Occipital lobe (tissue), 2 donors: ENCODE data around the gene SMPD2. TPM values are rescaled to one million over a fixed set of nuclear protein-coding genes. Genes with fewer than 3 reads are reported as not detected.
"Not testable (repeated sequence)": the region's sequence is repeated elsewhere in the genome, so short reads cannot be mapped to it uniquely, and the experiment has no call there.

Experiments used
- DNase-seq: peaks from one replicate; lab custom pipeline; 2025; lab: John Stamatoyannopoulos, UW
- total RNA-seq: library from RNA; depleted of rRNA; stranded (reverse); fragments of >200 nt; gene quantifications from one replicate; pipeline ENCODE4 v1.2.3, GENCODE V29; 2014

The SMPD2 gene
- total RNA-seq, 1 donor from 2014 or later: 3.1 TPM

DNA sequence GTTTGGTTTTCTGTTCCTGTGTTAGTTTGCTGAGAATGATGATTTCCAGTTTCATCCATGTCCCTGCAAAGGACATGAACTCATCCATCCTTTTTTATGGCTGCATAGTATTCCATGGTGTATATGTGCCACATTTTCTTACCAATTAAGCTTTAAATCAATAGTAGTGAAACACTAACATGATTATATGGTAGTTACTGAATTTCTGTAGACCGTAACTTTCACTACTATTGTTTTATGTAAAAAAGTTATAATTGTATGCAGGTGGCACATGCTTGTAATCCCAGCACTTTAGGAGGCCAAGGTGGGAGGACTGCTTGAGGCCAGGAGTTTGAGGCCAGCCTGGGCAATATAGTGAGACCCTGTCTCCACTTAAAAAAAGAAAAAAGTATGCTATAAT is 20.7 kb downstream of the SMPD2 start:
- DNase-seq: not testable (repeated sequence)

GRCh38 chr6:109461733-109462526 is 21.4 kb downstream of the SMPD2 start:
- DNase-seq: no peak

GRCh38 chr6:109465772-109466171 is 25.2 kb downstream of the SMPD2 start:
- DNase-seq: peak; percentile 39

- DNase-seq: no peak
These were observed 25.8 kb downstream of the SMPD2 start for GRCh38 chr6:109466212-109466923.

DNA sequence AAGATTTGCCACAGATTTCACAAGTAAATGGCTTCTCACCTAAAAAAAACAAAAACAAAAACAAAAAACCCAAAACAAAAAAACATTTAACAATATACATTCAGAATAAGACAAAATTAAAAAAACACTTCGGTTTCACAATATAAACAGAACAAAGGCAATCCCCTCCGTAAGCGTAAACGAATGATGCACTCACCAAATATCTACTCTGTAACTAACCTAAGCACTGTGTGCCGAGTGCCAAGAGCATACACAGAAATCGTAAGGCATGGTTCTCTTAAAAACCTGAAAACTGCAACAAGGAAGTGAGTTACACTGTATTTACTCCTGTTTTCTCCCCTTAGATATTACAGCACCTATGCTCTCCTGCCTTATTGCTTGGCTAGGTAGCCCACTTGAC is 27.2 kb downstream of the SMPD2 start:
- DNase-seq: no peak

- no peak for DNase-seq
These were observed 29.2 kb downstream of the SMPD2 start for GRCh38 chr6:109469591-109470189.

DNA sequence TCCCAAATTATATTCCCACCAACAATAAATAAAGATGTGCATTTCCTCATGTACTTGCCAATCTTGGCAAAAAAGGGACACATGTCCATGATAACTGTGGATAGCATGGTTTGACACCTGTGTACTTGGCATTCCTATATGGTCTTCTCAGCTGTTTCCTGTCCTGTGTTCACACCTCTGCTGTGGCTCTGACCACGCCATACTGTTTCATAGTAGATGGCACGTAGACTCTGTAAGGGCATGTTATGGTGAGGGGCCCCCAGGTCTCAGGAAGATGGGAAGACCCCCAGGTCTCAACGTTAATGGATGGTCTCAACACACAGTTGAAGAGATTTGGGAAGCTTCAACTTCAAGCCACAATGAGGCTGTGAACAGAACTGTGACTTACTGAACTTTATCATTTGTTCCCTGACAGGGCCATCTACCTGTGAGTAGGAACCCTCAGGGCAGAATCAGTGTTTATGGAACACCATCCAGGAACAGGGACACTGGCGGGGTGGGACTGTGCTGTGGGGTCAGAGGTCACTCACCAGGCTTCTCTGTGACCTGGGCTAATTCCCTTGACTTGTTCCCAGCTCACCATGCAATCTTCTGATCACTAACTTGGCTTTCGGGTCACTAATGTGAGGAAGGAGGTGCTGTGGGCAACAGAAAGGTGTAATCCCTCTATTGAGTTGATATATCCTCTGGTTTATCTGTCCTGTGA is 30.7 kb downstream of the SMPD2 start:
- no peak for DNase-seq

- DNase-seq: peak; percentile 18
These were observed 31.8 kb downstream of the SMPD2 start for GRCh38 chr6:109472132-109472995.

GRCh38 chr6:109473120-109473519 is 32.6 kb downstream of the SMPD2 start:
- DNase-seq: no peak

- no peak for DNase-seq
These were observed 34.5 kb downstream of the SMPD2 start for GRCh38 chr6:109474995-109475394.

- DNase-seq: no peak
These were observed 35.1 kb downstream of the SMPD2 start for GRCh38 chr6:109475625-109476024.

- no peak for DNase-seq
These were observed 36.7 kb downstream of the SMPD2 start for GRCh38 chr6:109477184-109477583.

- no peak for DNase-seq
These were observed 37.2 kb downstream of the SMPD2 start for GRCh38 chr6:109477725-109478124.

GRCh38 chr6:109478222-109478805 is 37.8 kb downstream of the SMPD2 start:
- no peak for DNase-seq

DNA sequence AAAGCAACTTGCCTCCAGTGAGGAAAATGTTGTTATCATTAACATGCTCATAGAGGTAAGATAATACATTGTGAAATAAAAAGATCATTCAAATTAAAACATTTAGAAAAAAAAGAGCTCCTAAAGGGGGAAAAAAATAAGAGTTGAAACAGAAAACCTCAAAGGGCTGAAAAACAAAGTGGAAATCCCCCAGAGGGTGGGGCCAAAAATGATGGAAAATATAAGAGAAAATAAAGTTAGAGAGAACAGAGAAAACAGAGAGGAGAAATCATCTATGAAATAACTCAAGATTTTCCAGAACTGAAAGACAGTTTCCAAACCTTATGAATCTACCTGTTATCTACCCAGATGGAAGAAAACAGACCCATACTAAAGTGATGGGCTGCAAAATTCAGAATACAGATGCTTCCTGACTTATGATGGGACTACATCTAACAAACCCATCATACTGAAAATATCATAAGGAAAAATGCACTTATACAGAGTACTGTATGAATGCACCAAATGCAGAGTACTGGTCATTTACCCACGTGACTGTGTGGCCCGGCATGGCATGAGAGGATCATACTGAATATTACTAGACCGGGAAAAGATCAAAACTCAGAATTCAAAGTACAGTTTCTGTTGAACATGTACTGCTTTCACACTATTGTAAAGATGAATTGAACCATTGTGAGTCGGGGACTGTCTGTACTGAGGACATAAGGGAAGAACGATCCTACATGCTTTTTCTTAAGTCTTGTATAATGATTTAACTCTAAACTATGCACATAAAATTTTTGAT is 38.5 kb downstream of the SMPD2 start:
- DNase-seq: no peak

- DNase-seq: no peak
These were observed 40.5 kb downstream of the SMPD2 start for GRCh38 chr6:109480993-109481480.

DNA sequence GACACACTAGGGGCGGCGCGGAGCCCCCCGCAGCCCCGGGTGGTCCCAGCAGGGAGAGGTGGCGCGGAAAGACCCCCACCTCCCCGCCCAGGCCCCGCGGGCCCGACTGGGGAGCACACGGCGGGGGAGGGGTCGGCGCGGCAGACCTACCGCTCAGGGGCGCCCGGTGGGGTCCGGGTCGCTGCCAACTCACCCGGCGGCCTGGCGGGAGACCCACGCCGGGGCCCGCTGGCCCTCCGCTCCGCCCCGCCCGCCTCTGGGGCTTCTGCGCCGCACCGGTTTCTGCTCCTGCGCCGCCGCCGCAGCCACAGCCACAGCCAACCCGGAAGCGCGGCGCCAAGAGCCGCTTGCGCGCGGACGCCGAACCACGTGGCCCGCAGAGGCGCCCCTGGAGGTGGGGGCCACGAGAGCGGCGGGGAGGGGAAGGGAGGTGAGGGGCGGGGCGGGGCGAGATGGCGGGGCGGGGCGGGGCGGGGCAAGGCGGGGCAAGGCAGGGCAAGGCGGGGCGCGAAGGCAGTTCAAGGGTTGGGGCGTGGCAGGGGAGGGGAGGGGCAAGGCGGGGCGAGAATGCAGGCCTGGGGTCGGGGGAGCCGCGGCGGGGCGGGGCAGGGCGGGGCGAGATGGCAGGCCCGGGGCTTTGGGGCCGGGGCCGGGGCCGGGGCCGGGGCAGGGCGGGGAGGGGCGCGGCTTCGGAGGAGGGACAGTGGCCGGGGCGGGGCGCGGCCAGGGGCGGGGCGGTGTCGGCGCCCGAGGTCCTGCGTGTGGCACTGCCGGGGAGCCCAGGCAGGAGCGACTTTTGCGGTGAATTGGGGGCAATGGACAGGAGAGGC is 42.6 kb downstream of the SMPD2 start, which contains the start of gene ZBTB24:
Gene ZBTB24, minus strand, starts transcription at position 315 of the 830 bp plus-strand sequence. CDS start 1,193 bp downstream, outside the sequence.
- peak; percentile 91 for DNase-seq

GRCh38 chr6:109483735-109484057 is 43.2 kb downstream of the SMPD2 start:
- DNase-seq: no peak

DNA sequence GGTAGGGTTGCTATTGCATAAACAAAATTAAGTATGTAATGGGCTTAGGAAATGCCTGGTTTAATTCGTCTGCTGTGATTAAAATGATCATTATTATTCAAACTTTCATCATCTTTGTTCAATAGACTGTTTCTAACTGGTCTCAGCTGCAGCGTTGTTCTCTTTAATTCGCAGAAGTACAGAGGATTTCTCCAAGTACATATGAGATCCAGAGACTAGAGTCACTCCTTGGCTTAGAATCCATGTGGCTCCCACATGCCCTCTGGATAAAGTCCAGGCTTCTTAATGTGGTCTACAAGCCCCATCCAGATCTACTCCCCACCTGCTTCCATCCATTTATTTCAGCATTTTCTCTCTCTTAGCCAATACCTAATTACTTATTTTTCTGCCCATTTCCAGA is 43.6 kb downstream of the SMPD2 start:
- no peak for DNase-seq
